SU-DHL-6 (cell line): Measurements from ENCODE around the gene CDKN2C.

Experiments used
- CTCF ChIP-seq: fragments of 200-600 bp; sonication (generic); IDR thresholded peaks from one replicate; pipeline ENCODE4 v1.5.1; 2017; ENCODE audit warnings: antibody characterized with exemption, mild to moderate bottlenecking, low read length, moderate library complexity; ENCODE audit not compliant: insufficient read depth, poor library complexity, severe bottlenecking
- EZH2phosphoT487 ChIP-seq: fragments of 200-600 bp; sonication (generic), shearing (Covaris generic); conservative IDR thresholded peaks from 2 replicates; pipeline ENCODE4 v1.6.1; 2018; ENCODE audit warnings: mild to moderate bottlenecking, antibody characterized with exemption, low read length, moderate library complexity, mixed read lengths

DNA sequence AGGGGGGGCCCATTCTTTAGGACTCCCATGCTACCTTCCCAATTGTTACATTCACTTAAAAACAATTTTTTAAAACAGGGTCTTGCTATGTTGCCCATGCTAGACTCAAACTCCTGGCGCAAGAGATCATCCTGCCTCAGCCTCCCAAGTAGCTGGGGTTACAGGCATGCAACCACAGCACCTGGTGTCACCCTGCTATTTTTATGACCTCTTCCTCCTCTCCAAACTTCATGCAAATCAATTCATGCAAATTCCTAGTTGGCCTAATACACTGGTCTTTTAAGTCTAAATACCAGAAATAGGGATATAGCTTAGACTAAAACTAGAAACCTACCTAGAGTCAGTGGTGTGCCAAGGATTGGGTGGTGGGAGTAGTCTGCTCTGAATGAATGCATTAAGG lies 30.1 kb downstream of the CDKN2C start:
- TF ChIP-seq CTCF (no peak), EZH2phosphoT487 (no peak)
